ENCODE data around the gene ATP6V0E1.

Gene ATP6V0E1

GRCh38 chr5:172943906-172944305, 39.7 kb upstream of the ATP6V0E1 start:
- Histone ChIP-seq H3K27ac (ENCODE audit: low read depth, low read length) (no peak overlapping the region), H2AFZ (ENCODE audit: low read depth, low read length, severe bottlenecking) (no peak overlapping the region), H4K20me1 (ENCODE audit: low read depth, low read length) (no peaks in the 10 kb centered on the region), H3K9me2 (replicated peaks; ENCODE audit: insufficient read depth, low read length) (no peaks in the 10 kb centered on the region), H3F3A (ENCODE audit: insufficient read depth) (no peaks in the 10 kb centered on the region), H3K27me3 (ENCODE audit: low read length) (no peaks in the 10 kb centered on the region), H3K4me3 (ENCODE audit: insufficient read depth, low read length, poor library complexity, severe bottlenecking) (no peak overlapping the region), H3K9ac (ENCODE audit: low read length) (no peak overlapping the region), H3K4me2 (ENCODE audit: low read depth, low read length, poor library complexity, severe bottlenecking) (no peak overlapping the region), H3K9me3 (ENCODE audit: insufficient read depth, low read length) (no peaks in the 10 kb centered on the region), H3K79me2 (ENCODE audit: insufficient read depth, low read length) (no peaks in the 10 kb centered on the region), H3K36me3 (ENCODE audit: low read length) (no peaks in the 10 kb centered on the region)
- TF ChIP-seq EZH2phosphoT487 (conservative IDR thresholded peaks at IDR 0.05; ENCODE audit: low read length) = no peak
- TF ChIP-seq CTCF (IDR thresholded peaks at IDR 0.05; ENCODE audit: insufficient read depth, low read length, poor library complexity, severe bottlenecking) = no peak

- no peak overlapping the region for H3K27ac ChIP-seq (ENCODE audit: low read depth, low read length)
- TF ChIP-seq EZH2phosphoT487 (conservative IDR thresholded peaks at IDR 0.05; ENCODE audit: low read length) (no peak), CTCF (IDR thresholded peaks at IDR 0.05; ENCODE audit: insufficient read depth, low read length, poor library complexity, severe bottlenecking) (no peak)
These were observed 38.8 kb upstream of the ATP6V0E1 start for GRCh38 chr5:172944741-172945140.

DNA sequence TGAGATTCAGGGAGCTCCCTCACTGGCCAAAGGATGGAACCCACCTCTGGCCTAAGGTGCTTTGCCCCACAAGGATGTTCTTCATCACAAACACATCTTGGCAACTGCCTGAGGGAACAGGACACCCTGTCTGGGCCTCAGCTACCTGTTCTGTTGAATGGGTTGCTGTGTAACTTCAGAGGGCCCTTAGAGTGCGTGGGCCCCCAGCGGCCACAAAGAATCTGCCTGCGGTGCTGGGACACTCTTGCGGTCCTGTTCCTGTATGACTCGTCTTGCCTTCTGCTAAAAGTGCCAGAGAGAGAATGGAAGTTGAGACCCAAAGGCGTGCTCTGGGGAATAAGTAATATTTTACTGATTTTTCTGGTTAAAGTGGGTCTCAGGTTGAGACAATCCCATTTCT, 38.4 kb upstream of the ATP6V0E1 start:
- H3K9me3 ChIP-seq (ENCODE audit: insufficient read depth, low read length) = no peaks in the 10 kb centered on the region
- H3K4me3 ChIP-seq (ENCODE audit: insufficient read depth, low read length, poor library complexity, severe bottlenecking) = no peak overlapping the region
- no peaks in the 10 kb centered on the region for H3K9me2 ChIP-seq (replicated peaks; ENCODE audit: insufficient read depth, low read length)
- no peaks in the 10 kb centered on the region for H3K36me3 ChIP-seq (ENCODE audit: low read length)
- H3K4me2 ChIP-seq (ENCODE audit: low read depth, low read length, poor library complexity, severe bottlenecking) = no peak overlapping the region
- H3K9ac ChIP-seq (ENCODE audit: low read length) = no peak overlapping the region
- H2AFZ ChIP-seq (ENCODE audit: low read depth, low read length, severe bottlenecking) = no peak overlapping the region
- no peak overlapping the region for H3K27ac ChIP-seq (ENCODE audit: low read depth, low read length)
- no peaks in the 10 kb centered on the region for H3F3A ChIP-seq (ENCODE audit: insufficient read depth)
- no peaks in the 10 kb centered on the region for H4K20me1 ChIP-seq (ENCODE audit: low read depth, low read length)
- TF ChIP-seq CTCF (IDR thresholded peaks at IDR 0.05; ENCODE audit: insufficient read depth, low read length, poor library complexity, severe bottlenecking) = no peak
- TF ChIP-seq EZH2phosphoT487 (conservative IDR thresholded peaks at IDR 0.05; ENCODE audit: low read length) = no peak
- no peaks in the 10 kb centered on the region for H3K79me2 ChIP-seq (ENCODE audit: insufficient read depth, low read length)
- no peaks in the 10 kb centered on the region for H3K27me3 ChIP-seq (ENCODE audit: low read length)

More at GRCh38 chr5:172944741-172945140, 38.8 kb upstream of the ATP6V0E1 start:
- Histone ChIP-seq H2AFZ (ENCODE audit: low read depth, low read length, severe bottlenecking) (no peak overlapping the region), H3F3A (ENCODE audit: insufficient read depth) (no peaks in the 10 kb centered on the region), H3K4me3 (ENCODE audit: insufficient read depth, low read length, poor library complexity, severe bottlenecking) (no peak overlapping the region), H3K79me2 (ENCODE audit: insufficient read depth, low read length) (no peaks in the 10 kb centered on the region), H3K36me3 (ENCODE audit: low read length) (no peaks in the 10 kb centered on the region), H4K20me1 (ENCODE audit: low read depth, low read length) (no peaks in the 10 kb centered on the region), H3K9me2 (replicated peaks; ENCODE audit: insufficient read depth, low read length) (no peaks in the 10 kb centered on the region), H3K4me2 (ENCODE audit: low read depth, low read length, poor library complexity, severe bottlenecking) (no peak overlapping the region), H3K27me3 (ENCODE audit: low read length) (no peaks in the 10 kb centered on the region), H3K9ac (ENCODE audit: low read length) (no peak overlapping the region), H3K9me3 (ENCODE audit: insufficient read depth, low read length) (no peaks in the 10 kb centered on the region)

Measured in SU-DHL-6 (cell line).